Measurements from ENCODE around the gene SPON2.

Gene SPON2

GRCh38 chr4:1179976-1180375 lies 7.6 kb upstream of the SPON2 start:
- H3K4me3 ChIP-seq (ENCODE audit: low read depth, low read length) = no peak overlapping the region
- no peak for TF ChIP-seq CTCF (IDR thresholded peaks at IDR 0.05; ENCODE audit: low read depth, low read length)

GRCh38 chr4:1179089-1179441 lies 6.7 kb upstream of the SPON2 start:
- no peak overlapping the region for H3K4me3 ChIP-seq (ENCODE audit: low read depth, low read length)
- TF ChIP-seq CTCF (IDR thresholded peaks at IDR 0.05; ENCODE audit: low read depth, low read length) = no peak

GRCh38 chr4:1178300-1179088 lies 6.1 kb upstream of the SPON2 start:
- H3K4me3 ChIP-seq (ENCODE audit: low read depth, low read length) = no peak overlapping the region
- no peak for TF ChIP-seq CTCF (IDR thresholded peaks at IDR 0.05; ENCODE audit: low read depth, low read length)

GRCh38 chr4:1177274-1178141 lies 5.1 kb upstream of the SPON2 start:
- no peak overlapping the region for H3K4me3 ChIP-seq (ENCODE audit: low read depth, low read length)
- TF ChIP-seq CTCF (IDR thresholded peaks at IDR 0.05; ENCODE audit: low read depth, low read length) = no peak

- TF ChIP-seq CTCF (IDR thresholded peaks at IDR 0.05; ENCODE audit: low read depth, low read length) = no peak
- H3K4me3 ChIP-seq (ENCODE audit: low read depth, low read length) = no peak overlapping the region
Observed at GRCh38 chr4:1176398-1177273, 4.3 kb upstream of the SPON2 start.

GRCh38 chr4:1175635-1176229 lies 3.3 kb upstream of the SPON2 start:
- H3K4me3 ChIP-seq (ENCODE audit: low read depth, low read length) = no peak overlapping the region
- TF ChIP-seq CTCF (IDR thresholded peaks at IDR 0.05; ENCODE audit: low read depth, low read length) = no peak
